GM12878 (cell line): Measurements from ENCODE around the gene COX4I2. TPM values are rescaled to one million over a fixed set of nuclear protein-coding genes. Genes with fewer than 3 reads are reported as not detected.

Experiments
- ATAC-seq: fragments of 200-7000 bp; cut with Tn5 transposase; 3 replicates; pipeline ENCODE4 v1.9.1; 2020; ENCODE audit warnings: mild to moderate bottlenecking, moderate library complexity
- BruUV-seq: library from RNA; stranded (reverse); fragments of 400-500 nt; replicated peaks from 2 replicates; lab custom pipeline; 2021; lab: Mats Ljungman, UMichigan
- CTCF ChIA-PET: fragments of 300-600 bp; sonication (Branson Sonifier 250); formaldehyde crosslinking; extraction: SDS; loops from one replicate; lab custom pipeline; 2021; ENCODE audit warnings: inconsistent platforms; lab: Yijun Ruan, JAX
- POLR2A ChIA-PET: fragments of 350-600 bp; formaldehyde crosslinking; extraction: SDS; loops from one replicate; lab custom pipeline; 2021; ENCODE audit warnings: inconsistent platforms; lab: Charles Lee
- RAD21 ChIA-PET: fragments of 300-600 bp; sonication (Branson Sonifier 250); formaldehyde crosslinking; loops from one replicate; lab custom pipeline; 2023; ENCODE audit warnings: antibody characterized with exemption; ENCODE audit not compliant: unreplicated experiment; lab: Charles Lee
- SMC1A ChIA-PET: fragments of 300-600 bp; sonication (Branson Sonifier 250); formaldehyde crosslinking; loops from one replicate; lab custom pipeline; 2023; ENCODE audit not compliant: unreplicated experiment, uncharacterized antibody; lab: Charles Lee
- DNase-seq: peaks from one replicate; pipeline ENCODE4 v3.0.0-alpha.2; 2011; ENCODE audit warnings: low read depth, low spot score
- FAIRE-seq: peaks from 3 replicates; lab custom pipeline; 2011; peaks lifted over from hg19 to GRCh38; lab: Jason Lieb, UNC
- H2AFZ ChIP-seq: 2 replicates; pipeline ENCODE4 v1.6.0; 2011; ENCODE audit warnings: low read depth, low read length, control low read depth; ENCODE audit not compliant: control insufficient read depth
- H3K27ac ChIP-seq: 2 replicates; pipeline ENCODE4 v1.5.1; 2011; ENCODE audit warnings: control low read depth; ENCODE audit not compliant: control insufficient read depth, insufficient read depth
- H3K27me3 ChIP-seq, 2 experiments: replicated peaks in 1 of 2; 2 replicates each; pipeline versions ENCODE4 v1.6.0 to v1.6.1; 2011; ENCODE audit warnings: low read length in 1 of 2; ENCODE audit not compliant: control insufficient read depth in 2 of 2, insufficient read depth in 2 of 2
- H3K36me3 ChIP-seq, 2 experiments: 2 replicates each; pipeline ENCODE4 v1.5.1; 2011; ENCODE audit warnings: low read length in 1 of 2; ENCODE audit not compliant: control insufficient read depth in 2 of 2, insufficient read depth in 2 of 2
- H3K4me1 ChIP-seq: 2 replicates; pipeline ENCODE4 v1.6.1; 2011; ENCODE audit warnings: mild to moderate bottlenecking, low read length, moderate library complexity, mixed read lengths; ENCODE audit not compliant: control insufficient read depth, insufficient read depth
- H3K4me2 ChIP-seq: 2 replicates; pipeline ENCODE4 v1.6.0; 2011; ENCODE audit warnings: control low read depth; ENCODE audit not compliant: control insufficient read depth, insufficient read depth
- H3K4me3 ChIP-seq: fragments of 200-600 bp; sonication (generic); 2 replicates; pipeline ENCODE4 v1.5.1; 2016
- H3K79me2 ChIP-seq: 2 replicates; pipeline ENCODE4 v1.6.0; 2011; ENCODE audit warnings: low read length; ENCODE audit not compliant: control insufficient read depth, insufficient read depth
- H3K9ac ChIP-seq: 2 replicates; pipeline ENCODE4 v1.8.0; 2011; ENCODE audit warnings: low read length, control low read depth, mixed read lengths; ENCODE audit not compliant: control insufficient read depth, insufficient read depth
- H3K9me3 ChIP-seq: replicated peaks from 3 replicates; pipeline ENCODE4 v1.5.1; 2011; ENCODE audit warnings: mild to moderate bottlenecking, low read length; ENCODE audit not compliant: control insufficient read depth, insufficient read depth
- H4K20me1 ChIP-seq: 2 replicates; pipeline ENCODE4 v1.6.0; 2011; ENCODE audit not compliant: control insufficient read depth, insufficient read depth
- ASH2L ChIP-seq: fragments of 300-600, 200-600 bp; sonication (generic); IDR thresholded peaks from 2 replicates; pipeline ENCODE4 v1.6.1; 2017; ENCODE audit warnings: low read depth, mild to moderate bottlenecking, borderline replicate concordance
- BRCA1 ChIP-seq: IDR thresholded peaks from 2 replicates; pipeline ENCODE4 v1.6.1; 2011; ENCODE audit warnings: low read depth, low read length, improper control_type of control experiment
- CBX5 ChIP-seq: sonication (generic); IDR thresholded peaks from 2 replicates; pipeline ENCODE4 v1.6.1; 2016; ENCODE audit warnings: low read depth, moderate library complexity, mild to moderate bottlenecking, inconsistent platforms
- ESRRA ChIP-seq: IDR thresholded peaks from 2 replicates; pipeline ENCODE4 v1.6.1; 2012; ENCODE audit warnings: mild to moderate bottlenecking, low read length, improper control_type of control experiment
- SMAD1 ChIP-seq: fragments of 450-650 bp; IDR thresholded peaks from 2 replicates; pipeline ENCODE4 v1.6.1; 2018; ENCODE audit warnings: mild to moderate bottlenecking, low read depth; ENCODE audit not compliant: partially characterized antibody
- STAT3 ChIP-seq: IDR thresholded peaks from 2 replicates; pipeline ENCODE4 v1.6.1; 2011; ENCODE audit warnings: low read depth, low read length, improper control_type of control experiment
- TAF1 ChIP-seq: IDR thresholded peaks from 2 replicates; pipeline ENCODE4 v1.6.1; 2011; ENCODE audit warnings: mild to moderate bottlenecking, low read depth, low read length, borderline replicate concordance
- TCF12 ChIP-seq: IDR thresholded peaks from 2 replicates; pipeline ENCODE4 v1.6.1; 2011; ENCODE audit warnings: low read depth, mild to moderate bottlenecking, low read length
- ZNF274 ChIP-seq: IDR thresholded peaks from one replicate; pipeline ENCODE4 v1.8.0; 2011; ENCODE audit not compliant: insufficient read length, insufficient read depth
- WGBS: methylation state at CpG from one replicate; pipeline ENCODE4 v1.1.6; 2016; ENCODE audit warnings: low lambda C conversion rate; ENCODE audit not compliant: insufficient replicate concordance, insufficient coverage; ENCODE audit errors: missing lambda C conversion rate; 5-methylcytosine and 5-hydroxymethylcytosine counted together
- in situ Hi-C: fragments of 300-500 bp; cut with MboI; formaldehyde crosslinking; loops from 9 replicates; pipeline ENCODE4 v1.14.3; 2018; ENCODE audit warnings: mixed read lengths
- intact Hi-C: fragments of 100-400 bp; cut with micrococcal nuclease; formaldehyde crosslinking; loops from one replicate; pipeline ENCODE4 v1.14.2; 2022; ENCODE audit not compliant: unreplicated experiment
- polyA plus RNA-seq, 11 experiments: library from polyadenylated mRNA; depleted of rRNA in 4 of 11; unstranded in 6 of 11; stranded (reverse) in 5 of 11; fragments of >200 nt; fragmentation: Nextera tagmentation in 4 of 11; fragmentation: Illumina TruSeq in 1 of 11; extraction: Ambion mirVana in 4 of 11; extraction: Trizol in 1 of 11; gene quantifications; 1 replicate in 1 of 11; 2 replicates in 10 of 11; pipeline versions ENCODE4 v1.2.1 to v1.2.3, GENCODE V29; 2011 to 2016; ENCODE audit warnings: inconsistent platforms in 2 of 11, missing spikeins in 2 of 11, low read depth in 1 of 11
- total RNA-seq, 4 experiments: library from RNA; depleted of rRNA in 3 of 4; stranded (reverse); fragments of >200 nt in 3 of 4; fragmentation: Illumina TruSeq in 1 of 4; extraction: Trizol in 1 of 4; gene quantifications; 2 replicates each; pipeline versions ENCODE4 v1.2.1 to v1.2.3, GENCODE V29; 2013 to 2021
- TF ChIP-seq, protein P1 (sequence below): fragments of 450-650 bp; IDR thresholded peaks from 2 replicates; pipeline ENCODE4 v1.6.1; 2018; ENCODE audit warnings: mild to moderate bottlenecking, low read depth, moderate library complexity; ENCODE audit not compliant: partially characterized antibody
- TF ChIP-seq, protein P2 (sequence below), 3 experiments: IDR thresholded peaks in 2 of 3; conservative IDR thresholded peaks in 1 of 3; 2 replicates each; pipeline ENCODE4 v1.5.1; 2011; ENCODE audit warnings: low read depth in 3 of 3, low read length in 3 of 3, mild to moderate bottlenecking in 3 of 3, control low read depth in 2 of 3, moderate library complexity in 2 of 3, inconsistent platforms in 1 of 3, mixed read lengths in 1 of 3; ENCODE audit not compliant: control insufficient read depth in 2 of 3, insufficient read depth in 1 of 3; ENCODE audit errors: extremely low read depth in 1 of 3

COX4I2 gene
- total and polyA plus RNA-seq, 10 of the 15 experiments (the other 5 are each of a cell fraction or from before 2014, with no cell fraction given) = not detected

DNA sequence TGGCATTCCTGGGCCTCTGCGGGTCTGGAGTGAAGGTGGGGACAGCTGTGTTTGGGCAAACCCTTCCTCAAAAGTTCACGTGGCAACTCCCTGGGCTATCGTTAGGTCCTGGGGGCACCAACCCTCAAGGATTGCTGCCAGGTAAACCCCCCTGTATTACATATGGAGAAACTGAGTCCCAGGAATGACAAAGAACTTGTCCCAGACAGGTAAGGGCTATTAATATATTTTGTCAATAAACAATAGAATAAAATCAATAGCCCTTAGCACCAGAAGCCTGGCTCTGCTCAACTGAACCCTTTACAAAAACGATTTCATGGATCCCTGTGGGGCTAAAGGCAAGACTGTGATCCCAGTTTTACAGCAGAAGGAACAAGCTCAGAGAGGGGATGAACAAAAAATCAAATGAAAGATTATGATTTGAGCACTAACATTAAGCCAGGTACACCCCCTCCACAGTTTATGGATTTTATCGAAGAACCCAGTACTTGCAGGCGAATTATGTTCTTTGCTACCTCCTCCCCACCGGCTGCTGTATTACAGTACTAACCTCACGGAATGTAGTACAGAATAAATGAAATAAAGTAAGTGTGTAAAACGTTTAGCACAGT lies 30.0 kb upstream of the COX4I2 start:
- no peak for DNase-seq
- H3K9me3 ChIP-seq = no peaks in the 10 kb centered on the region; the same call in 2 of the 3 replicates
- ChIA-PET SMC1A (interaction anchor here (0.7 kb wide), 1 partner anchor 45 kb away, joined by 3 read pairs; no protein-coding TSS in a partner anchor), RAD21 (interaction anchor here (0.6 kb wide), 1 partner anchor 51 kb away, joined by 3 read pairs; no protein-coding TSS in a partner anchor), POLR2A (interaction anchor here (0.5 to 1.1 kb wide), 3 partner anchors 33 to 93 kb away, joined by 3 to 4 read pairs (median 3); partner anchors contain the start of gene HM13), CTCF (interaction anchor here (0.6 to 18.6 kb wide), 2 partner anchors 19 to 43 kb away, joined by 3 to 958 read pairs; no protein-coding TSS in a partner anchor)
- intact Hi-C loops = no loop called here
- H3K27ac ChIP-seq = no peak overlapping the region
- H3K4me3 ChIP-seq = no peak overlapping the region
- in situ Hi-C loops = loop anchor here (5.0 kb wide), 1 partner anchor 35 kb away; no protein-coding TSS in a partner anchor
- H3K4me1 ChIP-seq = peaks cover 16% of the 10 kb centered on the region
- H3K4me2 ChIP-seq = no peak overlapping the region
- no peaks in the 10 kb centered on the region for H3K79me2 ChIP-seq
- 53% methylated on average over 9 of the region's 9 CpGs for WGBS
- no peaks in the 10 kb centered on the region for H3K36me3 ChIP-seq
- no peak for FAIRE-seq
- no peak for ATAC-seq
- no TSS peak for BruUV-seq
- no peak overlapping the region for H2AFZ ChIP-seq
- no peak overlapping the region for H3K9ac ChIP-seq
- H4K20me1 ChIP-seq = no peaks in the 10 kb centered on the region
- TF ChIP-seq, protein P1, sequence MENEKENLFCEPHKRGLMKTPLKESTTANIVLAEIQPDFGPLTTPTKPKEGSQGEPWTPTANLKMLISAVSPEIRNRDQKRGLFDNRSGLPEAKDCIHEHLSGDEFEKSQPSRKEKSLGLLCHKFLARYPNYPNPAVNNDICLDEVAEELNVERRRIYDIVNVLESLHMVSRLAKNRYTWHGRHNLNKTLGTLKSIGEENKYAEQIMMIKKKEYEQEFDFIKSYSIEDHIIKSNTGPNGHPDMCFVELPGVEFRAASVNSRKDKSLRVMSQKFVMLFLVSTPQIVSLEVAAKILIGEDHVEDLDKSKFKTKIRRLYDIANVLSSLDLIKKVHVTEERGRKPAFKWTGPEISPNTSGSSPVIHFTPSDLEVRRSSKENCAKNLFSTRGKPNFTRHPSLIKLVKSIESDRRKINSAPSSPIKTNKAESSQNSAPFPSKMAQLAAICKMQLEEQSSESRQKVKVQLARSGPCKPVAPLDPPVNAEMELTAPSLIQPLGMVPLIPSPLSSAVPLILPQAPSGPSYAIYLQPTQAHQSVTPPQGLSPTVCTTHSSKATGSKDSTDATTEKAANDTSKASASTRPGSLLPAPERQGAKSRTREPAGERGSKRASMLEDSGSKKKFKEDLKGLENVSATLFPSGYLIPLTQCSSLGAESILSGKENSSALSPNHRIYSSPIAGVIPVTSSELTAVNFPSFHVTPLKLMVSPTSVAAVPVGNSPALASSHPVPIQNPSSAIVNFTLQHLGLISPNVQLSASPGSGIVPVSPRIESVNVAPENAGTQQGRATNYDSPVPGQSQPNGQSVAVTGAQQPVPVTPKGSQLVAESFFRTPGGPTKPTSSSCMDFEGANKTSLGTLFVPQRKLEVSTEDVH = no peak
- no peak for TF ChIP-seq CBX5
- no peak for TF ChIP-seq TCF12
- no peak for TF ChIP-seq STAT3
- TF ChIP-seq SMAD1 = no peak
- TF ChIP-seq ASH2L = no peak
- no peak for TF ChIP-seq ZNF274
- TF ChIP-seq, protein P2, sequence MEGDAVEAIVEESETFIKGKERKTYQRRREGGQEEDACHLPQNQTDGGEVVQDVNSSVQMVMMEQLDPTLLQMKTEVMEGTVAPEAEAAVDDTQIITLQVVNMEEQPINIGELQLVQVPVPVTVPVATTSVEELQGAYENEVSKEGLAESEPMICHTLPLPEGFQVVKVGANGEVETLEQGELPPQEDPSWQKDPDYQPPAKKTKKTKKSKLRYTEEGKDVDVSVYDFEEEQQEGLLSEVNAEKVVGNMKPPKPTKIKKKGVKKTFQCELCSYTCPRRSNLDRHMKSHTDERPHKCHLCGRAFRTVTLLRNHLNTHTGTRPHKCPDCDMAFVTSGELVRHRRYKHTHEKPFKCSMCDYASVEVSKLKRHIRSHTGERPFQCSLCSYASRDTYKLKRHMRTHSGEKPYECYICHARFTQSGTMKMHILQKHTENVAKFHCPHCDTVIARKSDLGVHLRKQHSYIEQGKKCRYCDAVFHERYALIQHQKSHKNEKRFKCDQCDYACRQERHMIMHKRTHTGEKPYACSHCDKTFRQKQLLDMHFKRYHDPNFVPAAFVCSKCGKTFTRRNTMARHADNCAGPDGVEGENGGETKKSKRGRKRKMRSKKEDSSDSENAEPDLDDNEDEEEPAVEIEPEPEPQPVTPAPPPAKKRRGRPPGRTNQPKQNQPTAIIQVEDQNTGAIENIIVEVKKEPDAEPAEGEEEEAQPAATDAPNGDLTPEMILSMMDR (IDR thresholded peaks at IDR 0.05 in 2 of 3, conservative IDR thresholded peaks at IDR 0.05 in 1 of 3; ENCODE audit: control insufficient read depth in 2 of 3, extremely low read depth in 1 of 3, insufficient read depth in 1 of 3, low read depth in 3 of 3, low read length in 3 of 3) = no peak
- no peak for TF ChIP-seq ESRRA
- TF ChIP-seq BRCA1 = no peak
- TF ChIP-seq TAF1 = no peak
- TF ChIP-seq, all 136 proteins: peak for 0
- H3K27me3 ChIP-seq = peaks cover 10 to 18% of the 10 kb centered on the region in 2 experiments
